ENCODE measurements around the gene KCNK10.

DNA sequence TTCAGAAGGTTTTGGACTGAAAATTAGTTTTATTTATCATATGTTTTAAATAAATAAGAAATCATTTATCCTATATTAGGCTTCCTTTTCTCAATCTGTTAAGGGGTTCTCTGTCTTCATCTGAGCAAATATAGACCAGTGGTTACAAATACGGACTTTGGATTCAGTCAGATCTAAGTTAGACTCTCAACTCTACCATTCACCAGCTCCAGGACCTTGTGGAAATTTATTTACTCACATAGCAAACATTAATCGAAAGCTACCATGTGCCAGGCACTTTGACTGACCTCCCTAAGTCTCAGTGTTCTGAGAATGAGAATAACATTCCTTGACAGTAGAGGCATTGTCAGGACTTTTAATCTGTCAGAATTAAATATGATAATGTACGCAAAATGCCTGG is 22.3 kb downstream of the KCNK10 start:
- TF ChIP-seq EZH2 (IDR thresholded peaks at IDR 0.05; ENCODE audit: insufficient read depth, poor library complexity, severe bottlenecking), result no peak
- TF ChIP-seq EZH2phosphoT487 (IDR thresholded peaks at IDR 0.05; ENCODE audit: insufficient read depth, low read depth), result no peak

Data from GM23248 (cell line).